ENCODE measurements around the gene GPN2.

The GPN2 gene

GRCh38 chr1:26889551-26890466 lies at the start of gene GPN2:
TSS of gene GPN2 (minus strand) at chr1:26890283. CDS start at chr1:26890096, 187 bp downstream.
- TF ChIP-seq CTCF (IDR thresholded peaks at IDR 0.05; ENCODE audit: low read depth, low read length) = no peak
- no peak for DNase-seq (ENCODE audit: extremely low read depth, low read depth)

GRCh38 chr1:26938659-26939025 lies 48.6 kb upstream of the GPN2 start:
- no peak for TF ChIP-seq CTCF (IDR thresholded peaks at IDR 0.05; ENCODE audit: low read depth, low read length)

GRCh38 chr1:26938004-26938658 lies 48.0 kb upstream of the GPN2 start:
- no peak for TF ChIP-seq CTCF (IDR thresholded peaks at IDR 0.05; ENCODE audit: low read depth, low read length)

More at GRCh38 chr1:26938659-26939025, 48.6 kb upstream of the GPN2 start:
- DNase-seq (ENCODE audit: extremely low read depth, low read depth) = no peak

GRCh38 chr1:26936823-26937222 lies 46.7 kb upstream of the GPN2 start:
- no peak for DNase-seq (ENCODE audit: extremely low read depth, low read depth)
- no peak for TF ChIP-seq CTCF (IDR thresholded peaks at IDR 0.05; ENCODE audit: low read depth, low read length)

More at GRCh38 chr1:26938004-26938658, 48.0 kb upstream of the GPN2 start:
- DNase-seq (ENCODE audit: extremely low read depth, low read depth) = no peak

- DNase-seq (ENCODE audit: extremely low read depth, low read depth) = no peak
- TF ChIP-seq CTCF (IDR thresholded peaks at IDR 0.05; ENCODE audit: low read depth, low read length) = no peak
Observed at GRCh38 chr1:26932531-26932930, 42.4 kb upstream of the GPN2 start.

- no peak for TF ChIP-seq CTCF (IDR thresholded peaks at IDR 0.05; ENCODE audit: low read depth, low read length)
- no peak for DNase-seq (ENCODE audit: extremely low read depth, low read depth)
Observed at GRCh38 chr1:26923711-26924110, 33.6 kb upstream of the GPN2 start.

- TF ChIP-seq CTCF (IDR thresholded peaks at IDR 0.05; ENCODE audit: low read depth, low read length) = no peak
- no peak for DNase-seq (ENCODE audit: extremely low read depth, low read depth)
Observed at GRCh38 chr1:26922901-26923300, 32.8 kb upstream of the GPN2 start.
